Naive thymus-derived CD4-positive, alpha-beta T cell (primary cell): Measurements from ENCODE around the gene PNRC1. TPM values are rescaled to one million over a fixed set of nuclear protein-coding genes. Genes with fewer than 3 reads are reported as not detected.

Experiments used
- ATAC-seq: fragments of 150-1000 bp; cut with Tn5 transposase; 2 replicates; pipeline ENCODE4 v1.10.0; 2021; ENCODE audit warnings: mild to moderate bottlenecking, moderate library complexity
- CTCF ChIA-PET: fragments of 350-600 bp; sonication (Branson Sonifier 250); formaldehyde crosslinking; loops from one replicate; lab custom pipeline; 2021; ENCODE audit warnings: antibody characterized with exemption; lab: Charles Lee
- POLR2A ChIA-PET: fragments of 350-600 bp; sonication (Branson Sonifier 250); formaldehyde crosslinking; loops from one replicate; lab custom pipeline; 2021; ENCODE audit warnings: antibody characterized with exemption, inconsistent platforms; lab: Charles Lee
- DNase-seq, 9 donors: peaks; one replicate each; pipeline versions ENCODE4 v3.0.0 to v3.0.0-alpha.2; 2020 to 2022; ENCODE audit warnings: mixed read lengths in 1 of 9
- H3K27ac ChIP-seq: one replicate; pipeline ENCODE4 v1.7.0; 2013; ENCODE audit warnings: mild to moderate bottlenecking, low read depth, low read length, moderate library complexity
- H3K27me3 ChIP-seq, 2 donors: one replicate each; pipeline ENCODE4 v1.7.0; 2013; ENCODE audit warnings: low read length in 2 of 2, mild to moderate bottlenecking in 2 of 2, moderate library complexity in 2 of 2; ENCODE audit not compliant: control insufficient read depth in 2 of 2, insufficient read depth in 2 of 2
- H3K36me3 ChIP-seq, 3 experiments: 1 replicate in 2 of 3; 2 replicates in 1 of 3; pipeline ENCODE4 v1.7.0; 2013; ENCODE audit warnings: low read length in 3 of 3, mild to moderate bottlenecking in 3 of 3, moderate library complexity in 1 of 3; ENCODE audit not compliant: insufficient read depth in 3 of 3, control insufficient read depth in 2 of 3
- H3K4me1 ChIP-seq, 2 donors: one replicate each; pipeline ENCODE4 v1.7.0; 2013; ENCODE audit warnings: low read length in 2 of 2, mild to moderate bottlenecking in 2 of 2, moderate library complexity in 1 of 2; ENCODE audit not compliant: control insufficient read depth in 2 of 2, insufficient read depth in 2 of 2
- H3K4me3 ChIP-seq: 2 replicates; pipeline ENCODE4 v1.7.0; 2013; ENCODE audit warnings: mild to moderate bottlenecking, low read length
- H3K9me3 ChIP-seq, 3 experiments: 1 replicate in 2 of 3; 2 replicates in 1 of 3; pipeline ENCODE4 v1.7.0; 2013; ENCODE audit warnings: low read length in 3 of 3; ENCODE audit not compliant: control insufficient read depth in 2 of 3
- H3K27ac Mint-ChIP-seq, 9 donors: one replicate each; pipeline ENCODE4 v1.8.0; 2020 to 2022; ENCODE audit warnings: mixed read lengths in 9 of 9, mild to moderate bottlenecking in 8 of 9, moderate library complexity in 5 of 9, inconsistent platforms in 2 of 9
- H3K27me3 Mint-ChIP-seq, 5 donors: one replicate each; pipeline ENCODE4 v1.8.0; 2021 to 2022; ENCODE audit warnings: mixed read lengths in 5 of 5, mild to moderate bottlenecking in 1 of 5
- H3K36me3 Mint-ChIP-seq, 5 donors: one replicate each; pipeline ENCODE4 v1.8.0; 2020 to 2022; ENCODE audit warnings: mixed read lengths in 5 of 5, mild to moderate bottlenecking in 3 of 5, inconsistent platforms in 1 of 5
- H3K4me1 Mint-ChIP-seq, 7 donors: one replicate each; pipeline ENCODE4 v1.8.0; 2020 to 2022; ENCODE audit warnings: mixed read lengths in 7 of 7, mild to moderate bottlenecking in 3 of 7, inconsistent platforms in 1 of 7
- H3K4me3 Mint-ChIP-seq, 10 donors: one replicate each; pipeline ENCODE4 v1.8.0; 2020 to 2022; ENCODE audit warnings: mild to moderate bottlenecking in 10 of 10, mixed read lengths in 10 of 10, moderate library complexity in 6 of 10, inconsistent platforms in 2 of 10
- H3K9me3 Mint-ChIP-seq, 11 donors: one replicate each; pipeline ENCODE4 v1.8.0; 2020 to 2022; ENCODE audit warnings: mixed read lengths in 11 of 11, mild to moderate bottlenecking in 4 of 11, inconsistent platforms in 1 of 11, moderate library complexity in 1 of 11
- intact Hi-C, 2 donors: fragments of 100-400 bp; cut with micrococcal nuclease; formaldehyde crosslinking; loops; one replicate each; pipeline ENCODE4 v1.15.1; 2023
- polyA plus RNA-seq, 2 donors: library from polyadenylated mRNA; unstranded; fragments of 300-500 nt; fragmentation: Illumina TruSeq; gene quantifications; one replicate each; pipeline ENCODE4 v1.2.3, GENCODE V29; 2021
- total RNA-seq, 6 experiments: library from RNA in 5 of 6; stranded (reverse) in 5 of 6; gene quantifications; 1 replicate in 5 of 6; 2 replicates in 1 of 6; pipeline ENCODE4 v1.2.3 and lab custom pipeline; 2021 to 2026

Gene PNRC1
- total and polyA plus RNA-seq, 7 experiments from 2014 or later: 108 to 822 (median 763) TPM

- no peak overlapping the region for H3K4me3 ChIP-seq
- H3K4me1 ChIP-seq: peaks cover 6 to 8% of the 10 kb centered on the region in 2 donors
- Mint-ChIP-seq H3K9me3 (peaks cover 0 to 4% (median 0%) of the 10 kb centered on the region in 11 donors), H3K36me3 (peaks cover 0 to 2% (median 0%) of the 10 kb centered on the region in 5 donors), H3K4me1 (peaks cover 0 to 35% (median 10%) of the 10 kb centered on the region in 7 donors), H3K4me3 (no peak overlapping the region), H3K27me3 (peaks cover 0 to 9% (median 0%) of the 10 kb centered on the region in 5 donors), H3K27ac (peak overlapping the region in 2 of 9 donors; percentile 37 to 62)
- no peak overlapping the region for H3K27ac ChIP-seq
- ChIA-PET CTCF (no interaction called here), POLR2A (interaction anchor here (6.3 kb wide), 1 partner anchor 8 kb away, joined by 34 read pairs; the partner anchor contains the start of gene PNRC1)
- intact Hi-C loops: no loop called here
- no peaks in the 10 kb centered on the region for H3K27me3 ChIP-seq
- ATAC-seq (no peak), DNase-seq (no peak)
- H3K36me3 ChIP-seq: no peaks in the 10 kb centered on the region
- H3K9me3 ChIP-seq: no peaks in the 10 kb centered on the region
Measured at GRCh38 chr6:89073840-89074239, 6.7 kb upstream of the PNRC1 start.

- Histone ChIP-seq H3K27ac (peak overlapping the region; percentile 100), H3K4me1 (peaks cover 24 to 27% of the 10 kb centered on the region in 2 donors), H3K36me3 (peaks cover 8 to 23% (median 12%) of the 10 kb centered on the region in 3 experiments), H3K9me3 (no peaks in the 10 kb centered on the region), H3K27me3 (no peaks in the 10 kb centered on the region), H3K4me3 (peak overlapping the region; percentile 96)
- DNase-seq (peak; percentile 23 to 86 (median 75)), ATAC-seq (peak; percentile 22)
- Mint-ChIP-seq H3K9me3 (peaks cover 0 to 18% (median 0%) of the 10 kb centered on the region in 11 donors), H3K27me3 (peaks cover 0 to 4% (median 0%) of the 10 kb centered on the region in 5 donors), H3K4me3 (peak overlapping the region; percentile 89 to 99 (median 94)), H3K27ac (peak overlapping the region; percentile 92 to 99 (median 98)), H3K36me3 (peaks cover 5 to 26% (median 20%) of the 10 kb centered on the region in 5 donors), H3K4me1 (peaks cover 23 to 43% (median 31%) of the 10 kb centered on the region in 7 donors)
- POLR2A ChIA-PET: interaction anchor here (0.6 to 8.4 kb wide), 39 partner anchors 8 to 1506 kb away, joined by 3 to 115 read pairs (median 5); partner anchors contain the start of genes ORC3, PM20D2, RARS2 and RNGTT
- intact Hi-C loops: loop anchor here (1.0 to 5.0 kb wide), 23 partner anchors 47 to 1925 kb away; partner anchors contain the start of genes AKIRIN2 (in 2 of the 2), CFAP206 (in 2 of the 2), LYRM2 (in 2 of the 2) and MDN1 (in 2 of the 2)
- CTCF ChIA-PET: interaction anchor here (0.6 to 2.0 kb wide), 12 partner anchors 27 to 1491 kb away, joined by 3 to 12 read pairs (median 4); partner anchors contain the start of gene PM20D2
Measured at GRCh38 chr6:89079511-89080234, 878 bp upstream of the PNRC1 start.

GRCh38 chr6:89081129-89081422 is 525 bp downstream of the PNRC1 start:
- ChIA-PET CTCF (interaction anchor here (0.5 to 1.0 kb wide), 3 partner anchors 85 to 1934 kb away, joined by 3 to 4 read pairs (median 3); no protein-coding TSS in a partner anchor), POLR2A (interaction anchor here (0.6 to 8.4 kb wide), 33 partner anchors 9 to 1929 kb away, joined by 3 to 115 read pairs (median 6); partner anchors contain the start of genes AKIRIN2, LYRM2, ORC3 and PM20D2)
- peaks cover 8 to 36% (median 23%) of the 10 kb centered on the region in 3 experiments for H3K36me3 ChIP-seq
- H3K4me3 ChIP-seq: peak overlapping the region; percentile 96
- H3K9me3 Mint-ChIP-seq: peaks cover 0 to 18% (median 0%) of the 10 kb centered on the region in 11 donors
- H3K4me1 ChIP-seq: peaks cover 27 to 33% of the 10 kb centered on the region in 2 donors
- DNase-seq (no peak), ATAC-seq (no peak)
- H3K27ac ChIP-seq: peak overlapping the region; percentile 100
- no peaks in the 10 kb centered on the region for H3K27me3 ChIP-seq
- H3K4me3 Mint-ChIP-seq: peak overlapping the region; percentile 89 to 99 (median 96)
- intact Hi-C loops: loop anchor here (1.0 to 5.0 kb wide), 12 partner anchors 36 to 1926 kb away; partner anchors contain the start of genes CFAP206 (in 2 of the 2), MAP3K7 (in 2 of the 2), PM20D2 (in 2 of the 2) and BACH2 (in 1 of the 2)
- no peaks in the 10 kb centered on the region for H3K9me3 ChIP-seq
- H3K27ac Mint-ChIP-seq: peak overlapping the region; percentile 92 to 99 (median 98)
- peaks cover 13 to 36% (median 30%) of the 10 kb centered on the region in 5 donors for H3K36me3 Mint-ChIP-seq
- peaks cover 31 to 56% (median 43%) of the 10 kb centered on the region in 7 donors for H3K4me1 Mint-ChIP-seq
- peaks cover 0 to 4% (median 0%) of the 10 kb centered on the region in 5 donors for H3K27me3 Mint-ChIP-seq

- H3K27ac Mint-ChIP-seq: peak overlapping the region; percentile 64 to 98 (median 92)
- peaks cover 0 to 18% (median 0%) of the 10 kb centered on the region in 11 donors for H3K9me3 Mint-ChIP-seq
- H3K4me3 Mint-ChIP-seq: peak overlapping the region; percentile 91 to 99 (median 96)
- ATAC-seq (peak; percentile 72), DNase-seq (peak; percentile 97 to 99 (median 98))
- Histone ChIP-seq H3K27ac (peak overlapping the region; percentile 100), H3K4me3 (peak overlapping the region; percentile 96), H3K27me3 (no peaks in the 10 kb centered on the region), H3K4me1 (peaks cover 27 to 33% of the 10 kb centered on the region in 2 donors), H3K9me3 (no peaks in the 10 kb centered on the region), H3K36me3 (peaks cover 8 to 36% (median 23%) of the 10 kb centered on the region in 3 experiments)
- intact Hi-C loops: loop anchor here (1.0 to 5.0 kb wide), 15 partner anchors 9 to 1927 kb away; partner anchors contain the start of genes CFAP206 (in 2 of the 2), MAP3K7 (in 2 of the 2), PM20D2 (in 2 of the 2) and BACH2 (in 1 of the 2)
- H3K4me1 Mint-ChIP-seq: peaks cover 36 to 57% (median 43%) of the 10 kb centered on the region in 7 donors
- CTCF ChIA-PET: interaction anchor here (0.6 kb wide), 1 partner anchor 86 kb away, joined by 4 read pairs; no protein-coding TSS in a partner anchor
- POLR2A ChIA-PET: interaction anchor here (0.6 to 8.4 kb wide), 25 partner anchors 9 to 1929 kb away, joined by 3 to 115 read pairs (median 6); partner anchors contain the start of genes AKIRIN2, LYRM2, ORC3 and PM20D2
- H3K36me3 Mint-ChIP-seq: peaks cover 13 to 40% (median 30%) of the 10 kb centered on the region in 5 donors
- peaks cover 0 to 4% (median 0%) of the 10 kb centered on the region in 5 donors for H3K27me3 Mint-ChIP-seq
Measured at GRCh38 chr6:89081423-89082322, 1.1 kb downstream of the PNRC1 start.

- H3K27me3 ChIP-seq: no peaks in the 10 kb centered on the region
- peak in 4 of 9 donors; percentile 19 to 42 (median 32) for DNase-seq
- no peaks in the 10 kb centered on the region for H3K9me3 ChIP-seq
- H3K36me3 ChIP-seq: peaks cover 8 to 36% (median 23%) of the 10 kb centered on the region in 3 experiments
- peaks cover 0 to 18% (median 0%) of the 10 kb centered on the region in 11 donors for H3K9me3 Mint-ChIP-seq
- ATAC-seq: no peak
- peak overlapping the region; percentile 80 for H3K4me3 ChIP-seq
- peaks cover 27 to 33% of the 10 kb centered on the region in 2 donors for H3K4me1 ChIP-seq
- peak overlapping the region; percentile 91 to 99 (median 96) for H3K4me3 Mint-ChIP-seq
- H3K27ac ChIP-seq: peak overlapping the region; percentile 98
- H3K4me1 Mint-ChIP-seq: peaks cover 41 to 59% (median 46%) of the 10 kb centered on the region in 7 donors
- peaks cover 0 to 4% (median 0%) of the 10 kb centered on the region in 5 donors for H3K27me3 Mint-ChIP-seq
- intact Hi-C loops: loop anchor here (1.0 to 5.0 kb wide), 6 partner anchors 8 to 1675 kb away; partner anchors contain the start of genes CFAP206 (in 2 of the 2), CASP8AP2 (in 1 of the 2) and MAP3K7 (in 1 of the 2)
- peaks cover 13 to 42% (median 30%) of the 10 kb centered on the region in 5 donors for H3K36me3 Mint-ChIP-seq
- ChIA-PET CTCF (interaction anchor here (2.4 kb wide), 1 partner anchor 10 kb away, joined by 6 read pairs; no protein-coding TSS in a partner anchor), POLR2A (interaction anchor here (0.7 to 8.4 kb wide), 11 partner anchors 8 to 556 kb away, joined by 3 to 90 read pairs (median 4); partner anchors contain the start of genes LYRM2, RNGTT, SRSF12 and UBE2J1)
- peak overlapping the region; percentile 64 to 98 (median 92) for H3K27ac Mint-ChIP-seq
Measured at GRCh38 chr6:89082486-89082891, 1.9 kb downstream of the PNRC1 start.
